ENCODE results near the gene ZNF593. TPM values are rescaled to one million over a fixed set of nuclear protein-coding genes. Genes with fewer than 3 reads are reported as not detected.

Gene ZNF593
- polyA plus RNA-seq, 1 donor (not counting 4 experiments of a cell fraction or from before 2014, with no cell fraction given), result 26.0 TPM

DNA sequence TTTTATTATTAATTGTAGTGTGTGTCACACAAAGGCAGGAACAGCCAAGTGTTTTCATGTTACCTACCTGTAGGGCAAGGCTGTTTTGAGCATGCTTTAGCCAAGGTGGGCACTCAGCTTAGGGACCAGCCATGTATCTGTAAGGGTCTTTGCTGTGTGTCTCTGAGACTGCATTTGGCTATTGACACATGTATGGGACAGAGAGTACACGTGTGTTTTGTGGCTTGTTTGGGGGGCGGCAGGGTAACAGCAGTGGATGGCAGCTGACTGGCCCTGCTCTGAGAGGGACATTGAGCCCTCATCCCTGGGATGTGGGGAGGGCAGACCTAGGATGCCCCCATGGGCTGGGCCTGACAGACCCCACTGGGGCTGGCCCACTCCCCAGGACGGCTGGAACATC is 27.6 kb downstream of the ZNF593 start:
- no peak for TF ChIP-seq EZH2 (IDR thresholded peaks at IDR 0.05; ENCODE audit: low read length)
- TF ChIP-seq, protein P1, sequence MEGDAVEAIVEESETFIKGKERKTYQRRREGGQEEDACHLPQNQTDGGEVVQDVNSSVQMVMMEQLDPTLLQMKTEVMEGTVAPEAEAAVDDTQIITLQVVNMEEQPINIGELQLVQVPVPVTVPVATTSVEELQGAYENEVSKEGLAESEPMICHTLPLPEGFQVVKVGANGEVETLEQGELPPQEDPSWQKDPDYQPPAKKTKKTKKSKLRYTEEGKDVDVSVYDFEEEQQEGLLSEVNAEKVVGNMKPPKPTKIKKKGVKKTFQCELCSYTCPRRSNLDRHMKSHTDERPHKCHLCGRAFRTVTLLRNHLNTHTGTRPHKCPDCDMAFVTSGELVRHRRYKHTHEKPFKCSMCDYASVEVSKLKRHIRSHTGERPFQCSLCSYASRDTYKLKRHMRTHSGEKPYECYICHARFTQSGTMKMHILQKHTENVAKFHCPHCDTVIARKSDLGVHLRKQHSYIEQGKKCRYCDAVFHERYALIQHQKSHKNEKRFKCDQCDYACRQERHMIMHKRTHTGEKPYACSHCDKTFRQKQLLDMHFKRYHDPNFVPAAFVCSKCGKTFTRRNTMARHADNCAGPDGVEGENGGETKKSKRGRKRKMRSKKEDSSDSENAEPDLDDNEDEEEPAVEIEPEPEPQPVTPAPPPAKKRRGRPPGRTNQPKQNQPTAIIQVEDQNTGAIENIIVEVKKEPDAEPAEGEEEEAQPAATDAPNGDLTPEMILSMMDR (optimal IDR thresholded peaks at IDR 0.05 in 1 of 3, IDR thresholded peaks at IDR 0.05 in 1 of 3, conservative IDR thresholded peaks at IDR 0.05 in 1 of 3; ENCODE audit: extremely low read depth in 1 of 3, insufficient read depth in 2 of 3, low read length in 3 of 3), result no peak
- DNase-seq (ENCODE audit: low read depth, low spot score), result no peak
- Histone ChIP-seq H3K4me1 (ENCODE audit: control insufficient read depth, extremely low read depth, insufficient read depth, low read length) (peaks cover 10% of the 10 kb centered on the region), H2AFZ (ENCODE audit: control insufficient read depth, low read length) (no peak overlapping the region), H4K20me1 (ENCODE audit: control insufficient read depth, extremely low read depth, insufficient read depth, low read length) (no peaks in the 10 kb centered on the region), H3K4me3 (ENCODE audit: control insufficient read depth in 2 of 3, extremely low read depth in 1 of 3, insufficient read depth in 2 of 3, low read depth in 1 of 3, low read length in 3 of 3) (no peak overlapping the region), H3K27me3 (ENCODE audit: control insufficient read depth, extremely low read depth, insufficient read depth, low read length) (no peaks in the 10 kb centered on the region), H3K79me2 (ENCODE audit: control insufficient read depth, insufficient read depth, low read length) (no peaks in the 10 kb centered on the region), H3K9me3 (ENCODE audit: control insufficient read depth, low read depth, low read length) (no peaks in the 10 kb centered on the region), H3K36me3 (ENCODE audit: control insufficient read depth in 2 of 2, extremely low read depth in 1 of 2, insufficient read depth in 2 of 2, low read length in 2 of 2) (no peaks in the 10 kb centered on the region), H3K9ac (ENCODE audit: control insufficient read depth, extremely low read depth, insufficient read depth, low read length) (no peak overlapping the region), H3K4me2 (ENCODE audit: control insufficient read depth, extremely low read depth, insufficient read depth, low read depth, low read length) (no peak overlapping the region), H3K9me1 (ENCODE audit: control insufficient read depth, extremely low read depth, insufficient read depth, low read length) (no peaks in the 10 kb centered on the region), H3K27ac (ENCODE audit: control insufficient read depth, insufficient read depth, low read length) (no peak overlapping the region)
- dilution Hi-C loops (cut with MboI; ENCODE audit: extremely low pct_ligation_motif_present, low sequenced_read_pairs), result no loop called here
- FAIRE-seq, result no peak

DNA sequence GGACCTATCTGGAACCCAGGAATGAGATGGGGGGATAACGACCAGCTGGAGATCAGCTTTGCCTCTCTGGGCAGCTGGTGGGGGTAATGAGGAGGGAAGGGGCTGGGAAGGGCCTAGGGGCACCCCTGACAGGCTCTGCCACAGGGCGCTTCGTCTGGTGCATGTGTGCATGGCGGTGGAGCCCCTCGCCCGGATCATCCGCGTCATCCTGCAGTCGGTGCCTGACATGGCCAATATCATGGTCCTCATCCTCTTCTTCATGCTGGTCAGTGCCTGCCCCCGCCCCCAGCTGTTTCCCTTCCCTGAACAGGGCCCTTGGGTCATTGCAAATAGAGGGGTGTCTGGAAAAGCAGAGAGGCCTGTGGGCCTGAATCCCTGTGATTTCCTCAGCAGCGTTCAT is 28.1 kb downstream of the ZNF593 start:
- no peaks in the 10 kb centered on the region for H4K20me1 ChIP-seq (ENCODE audit: control insufficient read depth, extremely low read depth, insufficient read depth, low read length)
- no peak overlapping the region for H3K9ac ChIP-seq (ENCODE audit: control insufficient read depth, extremely low read depth, insufficient read depth, low read length)
- no peak overlapping the region for H3K27ac ChIP-seq (ENCODE audit: control insufficient read depth, insufficient read depth, low read length)
- TF ChIP-seq, protein P1 (optimal IDR thresholded peaks at IDR 0.05 in 1 of 3, IDR thresholded peaks at IDR 0.05 in 1 of 3, conservative IDR thresholded peaks at IDR 0.05 in 1 of 3; ENCODE audit: extremely low read depth in 1 of 3, insufficient read depth in 2 of 3, low read length in 3 of 3), result no peak
- TF ChIP-seq EZH2 (IDR thresholded peaks at IDR 0.05; ENCODE audit: low read length), result no peak
- no peak overlapping the region for H2AFZ ChIP-seq (ENCODE audit: control insufficient read depth, low read length)
- no peaks in the 10 kb centered on the region for H3K27me3 ChIP-seq (ENCODE audit: control insufficient read depth, extremely low read depth, insufficient read depth, low read length)
- H3K4me1 ChIP-seq (ENCODE audit: control insufficient read depth, extremely low read depth, insufficient read depth, low read length), result peaks cover 10% of the 10 kb centered on the region
- dilution Hi-C loops (cut with MboI; ENCODE audit: extremely low pct_ligation_motif_present, low sequenced_read_pairs), result no loop called here
- no peak overlapping the region for H3K4me3 ChIP-seq (ENCODE audit: control insufficient read depth in 2 of 3, extremely low read depth in 1 of 3, insufficient read depth in 2 of 3, low read depth in 1 of 3, low read length in 3 of 3)
- DNase-seq (ENCODE audit: low read depth, low spot score) (no peak), FAIRE-seq (no peak)
- H3K9me3 ChIP-seq (ENCODE audit: control insufficient read depth, low read depth, low read length), result no peaks in the 10 kb centered on the region
- H3K9me1 ChIP-seq (ENCODE audit: control insufficient read depth, extremely low read depth, insufficient read depth, low read length), result no peaks in the 10 kb centered on the region
- no peaks in the 10 kb centered on the region for H3K79me2 ChIP-seq (ENCODE audit: control insufficient read depth, insufficient read depth, low read length)
- no peaks in the 10 kb centered on the region for H3K36me3 ChIP-seq (ENCODE audit: control insufficient read depth in 2 of 2, extremely low read depth in 1 of 2, insufficient read depth in 2 of 2, low read length in 2 of 2)
- no peak overlapping the region for H3K4me2 ChIP-seq (ENCODE audit: control insufficient read depth, extremely low read depth, insufficient read depth, low read depth, low read length)

All from keratinocyte (primary cell).